Stimulated activated memory B cell treated with anti-CD40 and anti-IgM and Interleukin-4, amounts not matched to agents 10 μg/mL and 1 μg/mL and 100 μg/mL, for 72 hours (primary cell): ENCODE data around the gene ZNF391.
"Not testable (repeated sequence)": the region's sequence is repeated elsewhere in the genome, so short reads cannot be mapped to it uniquely, and the experiment has no call there.

Experiments
- ATAC-seq: fragments of 150-1000 bp; cut with Tn5 transposase; 2 replicates; pipeline ENCODE4 v1.10.0; 2021
- H3K27ac Mint-ChIP-seq: one replicate; pipeline ENCODE4 v1.8.0; 2022; ENCODE audit warnings: mild to moderate bottlenecking, mixed read lengths
- H3K27me3 Mint-ChIP-seq: one replicate; pipeline ENCODE4 v1.8.0; 2022; ENCODE audit warnings: mixed read lengths
- H3K36me3 Mint-ChIP-seq: one replicate; pipeline ENCODE4 v1.8.0; 2022; ENCODE audit warnings: mixed read lengths
- H3K4me1 Mint-ChIP-seq: one replicate; pipeline ENCODE4 v1.8.0; 2022; ENCODE audit warnings: mixed read lengths
- H3K4me3 Mint-ChIP-seq: one replicate; pipeline ENCODE4 v1.8.0; 2022; ENCODE audit warnings: mild to moderate bottlenecking, moderate library complexity, mixed read lengths
- H3K9me3 Mint-ChIP-seq: one replicate; pipeline ENCODE4 v1.8.0; 2022; ENCODE audit warnings: mixed read lengths

ZNF391 gene

GRCh38 chr6:27388293-27389197, at the start of gene ZNF391:
Gene ZNF391, plus strand, starts transcription at chr6:27388759. Its CDS starts 11,612 bp downstream, at chr6:27400371.
- H3K4me3 Mint-ChIP-seq, result peak within 1 kb of the TSS; percentile 97
- H3K36me3 Mint-ChIP-seq, result peaks cover 6% of the 10 kb centered on the region
- peak; percentile 95 for ATAC-seq

GRCh38 chr6:27352850-27353249, 35.7 kb upstream of the ZNF391 start:
- H3K27me3 Mint-ChIP-seq, result peaks cover 33% of the 10 kb centered on the region
- ATAC-seq, result no peak
- peaks cover 14% of the 10 kb centered on the region for H3K9me3 Mint-ChIP-seq
- H3K4me1 Mint-ChIP-seq, result no peaks in the 10 kb centered on the region
- H3K36me3 Mint-ChIP-seq, result no peaks in the 10 kb centered on the region
- no peak overlapping the region for H3K4me3 Mint-ChIP-seq
- no peak overlapping the region for H3K27ac Mint-ChIP-seq

More at GRCh38 chr6:27388293-27389197, at the start of gene ZNF391:
- peak within 1 kb of the TSS; percentile 87 for H3K27ac Mint-ChIP-seq
- H3K4me1 Mint-ChIP-seq, result peaks cover 22% of the 10 kb centered on the region
- H3K27me3 Mint-ChIP-seq, result peaks cover 7% of the 10 kb centered on the region
- H3K9me3 Mint-ChIP-seq, result peaks cover 2% of the 10 kb centered on the region

- H3K27me3 Mint-ChIP-seq, result peaks cover 11% of the 10 kb centered on the region
- no peaks in the 10 kb centered on the region for H3K4me1 Mint-ChIP-seq
- H3K9me3 Mint-ChIP-seq, result peaks cover 25% of the 10 kb centered on the region
Measured at GRCh38 chr6:27358786-27359185, 29.8 kb upstream of the ZNF391 start.

GRCh38 chr6:27359231-27359630, 29.3 kb upstream of the ZNF391 start:
- no peak for ATAC-seq
- Mint-ChIP-seq H3K36me3 (peaks cover 18% of the 10 kb centered on the region), H3K4me3 (no peak overlapping the region), H3K27ac (no peak overlapping the region), H3K9me3 (peaks cover 25% of the 10 kb centered on the region), H3K27me3 (peaks cover 11% of the 10 kb centered on the region), H3K4me1 (no peaks in the 10 kb centered on the region)

More at GRCh38 chr6:27358786-27359185, 29.8 kb upstream of the ZNF391 start:
- Mint-ChIP-seq H3K4me3 (no peak overlapping the region), H3K36me3 (peaks cover 18% of the 10 kb centered on the region), H3K27ac (no peak overlapping the region)
- no peak for ATAC-seq

- Mint-ChIP-seq H3K36me3 (peaks cover 14% of the 10 kb centered on the region), H3K9me3 (peaks cover 17% of the 10 kb centered on the region), H3K27ac (no peak overlapping the region), H3K4me1 (no peaks in the 10 kb centered on the region), H3K4me3 (no peak overlapping the region), H3K27me3 (peaks cover 12% of the 10 kb centered on the region)
- ATAC-seq, result no peak
Measured at GRCh38 chr6:27368202-27368601, 20.4 kb upstream of the ZNF391 start.

- Mint-ChIP-seq H3K9me3 (peaks cover 17% of the 10 kb centered on the region), H3K27me3 (peaks cover 33% of the 10 kb centered on the region), H3K4me1 (peaks cover 11% of the 10 kb centered on the region), H3K4me3 (no peak overlapping the region), H3K27ac (no peak overlapping the region), H3K36me3 (peaks cover 14% of the 10 kb centered on the region)
- ATAC-seq, result no peak
Measured at GRCh38 chr6:27370391-27370790, 18.2 kb upstream of the ZNF391 start.

- peak; percentile 97 for ATAC-seq
- Mint-ChIP-seq H3K27me3 (peaks cover 42% of the 10 kb centered on the region), H3K4me3 (peak overlapping the region; percentile 84), H3K4me1 (peaks cover 15% of the 10 kb centered on the region), H3K36me3 (no peaks in the 10 kb centered on the region), H3K9me3 (no peaks in the 10 kb centered on the region), H3K27ac (peak overlapping the region; percentile 28)
Measured at GRCh38 chr6:27374824-27375612, 13.5 kb upstream of the ZNF391 start.

GRCh38 chr6:27375613-27376079, 12.9 kb upstream of the ZNF391 start:
- ATAC-seq, result no peak
- H3K9me3 Mint-ChIP-seq, result no peaks in the 10 kb centered on the region
- H3K27ac Mint-ChIP-seq, result no peak overlapping the region
- peaks cover 42% of the 10 kb centered on the region for H3K27me3 Mint-ChIP-seq
- peaks cover 15% of the 10 kb centered on the region for H3K4me1 Mint-ChIP-seq
- H3K36me3 Mint-ChIP-seq, result no peaks in the 10 kb centered on the region
- H3K4me3 Mint-ChIP-seq, result no peak overlapping the region

- not testable (repeated sequence) for H3K9me3 Mint-ChIP-seq, H3K4me3 Mint-ChIP-seq, ATAC-seq, H3K27ac Mint-ChIP-seq
- Mint-ChIP-seq H3K36me3 (peaks cover 13% of the 10 kb centered on the region), H3K4me1 (peaks cover 15% of the 10 kb centered on the region), H3K27me3 (peaks cover 44% of the 10 kb centered on the region)
Measured at GRCh38 chr6:27378406-27378805, 10.2 kb upstream of the ZNF391 start.

- H3K36me3 Mint-ChIP-seq, result peaks cover 13% of the 10 kb centered on the region
- H3K27me3 Mint-ChIP-seq, result peaks cover 33% of the 10 kb centered on the region
- not testable (repeated sequence) for H3K4me3 Mint-ChIP-seq, H3K27ac Mint-ChIP-seq, ATAC-seq, H3K4me1 Mint-ChIP-seq
- peaks cover 10% of the 10 kb centered on the region for H3K9me3 Mint-ChIP-seq
Measured at GRCh38 chr6:27381001-27381400, 7.6 kb upstream of the ZNF391 start.

- Mint-ChIP-seq H3K4me1 (peaks cover 4% of the 10 kb centered on the region), H3K4me3 (no peak overlapping the region), H3K27ac (no peak overlapping the region), H3K9me3 (peaks cover 10% of the 10 kb centered on the region), H3K27me3 (peaks cover 30% of the 10 kb centered on the region), H3K36me3 (peaks cover 13% of the 10 kb centered on the region)
- ATAC-seq, result no peak
Measured at GRCh38 chr6:27383011-27383410, 5.5 kb upstream of the ZNF391 start.

- Mint-ChIP-seq H3K27ac (no peak overlapping the region), H3K27me3 (peaks cover 25% of the 10 kb centered on the region), H3K4me3 (no peak overlapping the region), H3K4me1 (peaks cover 6% of the 10 kb centered on the region), H3K9me3 (peaks cover 10% of the 10 kb centered on the region), H3K36me3 (peaks cover 13% of the 10 kb centered on the region)
- ATAC-seq, result no peak
Measured at GRCh38 chr6:27383481-27383880, 5.1 kb upstream of the ZNF391 start.

- Mint-ChIP-seq H3K36me3 (peaks cover 41% of the 10 kb centered on the region), H3K4me3 (no peak overlapping the region), H3K9me3 (peaks cover 10% of the 10 kb centered on the region), H3K4me1 (peaks cover 22% of the 10 kb centered on the region), H3K27me3 (no peaks in the 10 kb centered on the region), H3K27ac (no peak overlapping the region)
- ATAC-seq, result no peak
Measured at GRCh38 chr6:27392623-27393022, 4.1 kb downstream of the ZNF391 start.

GRCh38 chr6:27394073-27394472, 5.5 kb downstream of the ZNF391 start:
- H3K4me1 Mint-ChIP-seq, result peaks cover 15% of the 10 kb centered on the region
- no peak overlapping the region for H3K27ac Mint-ChIP-seq
- no peak for ATAC-seq
- H3K36me3 Mint-ChIP-seq, result peaks cover 55% of the 10 kb centered on the region
- H3K4me3 Mint-ChIP-seq, result no peak overlapping the region
- peaks cover 10% of the 10 kb centered on the region for H3K9me3 Mint-ChIP-seq
- H3K27me3 Mint-ChIP-seq, result no peaks in the 10 kb centered on the region

GRCh38 chr6:27400877-27401642, 12.5 kb downstream of the ZNF391 start:
- H3K4me3 Mint-ChIP-seq, result no peak overlapping the region
- peaks cover 30% of the 10 kb centered on the region for H3K9me3 Mint-ChIP-seq
- no peak overlapping the region for H3K27ac Mint-ChIP-seq
- no peaks in the 10 kb centered on the region for H3K4me1 Mint-ChIP-seq
- no peak for ATAC-seq
- H3K27me3 Mint-ChIP-seq, result no peaks in the 10 kb centered on the region
- peaks cover 81% of the 10 kb centered on the region for H3K36me3 Mint-ChIP-seq
